ENCODE measurements around the gene CDH16. TPM values are rescaled to one million over a fixed set of nuclear protein-coding genes. Genes with fewer than 3 reads are reported as not detected.
A peak's percentile ranks its signal among the peaks of the same experiment; 100 is the strongest.

CDH16 gene
- total and polyA plus RNA-seq, 2 of the 13 experiments (the other 11 are each of a cell fraction or from before 2014, with no cell fraction given) = 2.7 to 3.9 TPM

- TF ChIP-seq ZNF672 (CRISPR knock-in tag; IDR thresholded peaks at IDR 0.05) (no peak), ZFP90 (CRISPR knock-in tag; IDR thresholded peaks at IDR 0.05; ENCODE audit: borderline replicate concordance) (peak; percentile 97), ZNF136 (CRISPR knock-in tag; IDR thresholded peaks at IDR 0.05; ENCODE audit: low read depth) (no peak; the same call in 1 of the 2 replicates), XRCC5 (optimal IDR thresholded peaks at IDR 0.05; ENCODE audit: low read length) (peak; percentile 61), ZNF10 (CRISPR knock-in tag; IDR thresholded peaks at IDR 0.05; ENCODE audit: borderline replicate concordance, low read depth) (no peak), ZFP82 (CRISPR knock-in tag; IDR thresholded peaks at IDR 0.05; ENCODE audit: borderline replicate concordance) (peak; percentile 93), BHLHE40 (IDR thresholded peaks at IDR 0.05; ENCODE audit: low read length) (peak; percentile 94), ELF1 (CRISPR knock-in tag; IDR thresholded peaks at IDR 0.05) (peak; percentile 81), DPF2 (CRISPR knock-in tag; IDR thresholded peaks at IDR 0.05; ENCODE audit: borderline replicate concordance, low read depth) (no peak), KDM4B (CRISPR knock-in tag; IDR thresholded peaks at IDR 0.05) (peak; percentile 88; the same call in 1 of the 2 replicates), ZNF350 (CRISPR knock-in tag; IDR thresholded peaks at IDR 0.05; ENCODE audit: borderline replicate concordance, low read depth) (peak; percentile 98), ZFP91 (CRISPR knock-in tag; IDR thresholded peaks at IDR 0.05; ENCODE audit: borderline replicate concordance) (peak; percentile 91; the same call in 1 of the 2 replicates), NRL (CRISPR knock-in tag; IDR thresholded peaks at IDR 0.05; ENCODE audit: borderline replicate concordance) (peak; percentile 97), KDM5A (IDR thresholded peaks at IDR 0.05; ENCODE audit: borderline replicate concordance, low read length) (peak; percentile 22; the same call in 1 of the 2 replicates), HMGXB3 (CRISPR knock-in tag; IDR thresholded peaks at IDR 0.05; ENCODE audit: borderline replicate concordance) (peak; percentile 86; the same call in 1 of the 2 replicates), CBX2 (IDR thresholded peaks at IDR 0.05; ENCODE audit: low read depth, low read length) (no peak), CBX2 (CRISPR knock-in tag; IDR thresholded peaks at IDR 0.05; ENCODE audit: low read depth) (no peak), THRA (CRISPR knock-in tag; IDR thresholded peaks at IDR 0.05; ENCODE audit: borderline replicate concordance) (peak; percentile 62), NONO (IDR thresholded peaks at IDR 0.05) (no peak), NONO (CRISPR knock-in tag; conservative IDR thresholded peaks at IDR 0.05) (peak; percentile 77), PREB (CRISPR knock-in tag; IDR thresholded peaks at IDR 0.05) (peak; percentile 90; the same call in 1 of the 2 replicates)
These were observed 38.2 kb downstream of the CDH16 start, which contains the start of gene PDP2 (continued) for GRCh38 chr16:66880288-66881013.

Data from HepG2 (cell line).